CD4-positive, alpha-beta T cell (primary cell): ENCODE data around the gene KCNK4. TPM values are rescaled to one million over a fixed set of nuclear protein-coding genes. Genes with fewer than 3 reads are reported as not detected.

ENCODE experiments used
- ATAC-seq: fragments of 200-7000 bp; cut with Tn5 transposase; one replicate; pipeline ENCODE4 v1.10.0; 2022; ENCODE audit warnings: mild to moderate bottlenecking; ENCODE audit not compliant: poor library complexity
- CTCF ChIA-PET: fragments of 350-600 bp; sonication (Branson Sonifier 250); formaldehyde crosslinking; loops from one replicate; lab custom pipeline; 2021; ENCODE audit warnings: antibody characterized with exemption, inconsistent platforms; lab: Charles Lee
- POLR2A ChIA-PET: fragments of 350-600 bp; sonication (Branson Sonifier 250); formaldehyde crosslinking; loops from one replicate; lab custom pipeline; 2021; ENCODE audit warnings: antibody characterized with exemption, inconsistent platforms; lab: Charles Lee
- DNase-seq, 14 experiments: peaks; one replicate each; pipeline ENCODE4 v3.0.0-alpha.2; 2013 to 2020; ENCODE audit warnings: mixed read lengths in 2 of 14
- H3K27ac ChIP-seq, 2 donors: one replicate each; pipeline versions ENCODE4 v1.5.1 to v1.7.0; 2013; ENCODE audit warnings: low read length in 2 of 2, low read depth in 1 of 2, mild to moderate bottlenecking in 1 of 2
- H3K27me3 ChIP-seq, 2 experiments: 1 replicate in 1 of 2; 2 replicates in 1 of 2; pipeline versions ENCODE4 v1.6.1 to v1.7.0; 2013; ENCODE audit warnings: low read length in 2 of 2, control low read depth in 1 of 2, mild to moderate bottlenecking in 1 of 2, moderate library complexity in 1 of 2; ENCODE audit not compliant: insufficient read depth in 2 of 2, control insufficient read depth in 1 of 2
- H3K36me3 ChIP-seq: one replicate; pipeline ENCODE4 v1.6.1; 2013; ENCODE audit warnings: low read length, control low read depth; ENCODE audit not compliant: insufficient read depth
- H3K4me1 ChIP-seq: one replicate; pipeline ENCODE4 v1.6.1; 2013; ENCODE audit warnings: low read length, control low read depth; ENCODE audit not compliant: insufficient read depth
- H3K4me3 ChIP-seq: one replicate; pipeline ENCODE4 v1.5.1; 2013; ENCODE audit warnings: mild to moderate bottlenecking, low read length, moderate library complexity
- H3K9me3 ChIP-seq, 2 experiments: 1 replicate in 1 of 2; 2 replicates in 1 of 2; pipeline versions ENCODE4 v1.6.1 to v1.7.0; 2013; ENCODE audit warnings: low read length in 2 of 2, mild to moderate bottlenecking in 2 of 2, control low read depth in 1 of 2, moderate library complexity in 1 of 2; ENCODE audit not compliant: control insufficient read depth in 1 of 2, insufficient read depth in 1 of 2
- H3K27ac Mint-ChIP-seq: one replicate; pipeline ENCODE4 v1.8.0; 2020; ENCODE audit warnings: mixed read lengths
- H3K27me3 Mint-ChIP-seq: one replicate; pipeline ENCODE4 v1.8.0; 2021; ENCODE audit warnings: mixed read lengths
- H3K36me3 Mint-ChIP-seq: one replicate; pipeline ENCODE4 v1.8.0; 2021; ENCODE audit warnings: low read depth, mixed read lengths
- H3K4me1 Mint-ChIP-seq: one replicate; pipeline ENCODE4 v1.8.0; 2021; ENCODE audit warnings: low read depth, mixed read lengths
- H3K4me3 Mint-ChIP-seq: one replicate; pipeline ENCODE4 v1.8.0; 2020; ENCODE audit warnings: mild to moderate bottlenecking, mixed read lengths
- H3K9me3 Mint-ChIP-seq: one replicate; pipeline ENCODE4 v1.8.0; 2020; ENCODE audit warnings: mixed read lengths
- intact Hi-C, 2 experiments: fragments of 100-400 bp; cut with DNase I in 1 of 2; cut with micrococcal nuclease in 1 of 2; formaldehyde crosslinking; loops; one replicate each; pipeline versions ENCODE4 v1.15.1 to v1.9.0; 2023 to 2025; cut with DNase I, micrococcal nuclease
- total RNA-seq, 174 experiments: library from RNA in 2 of 174; stranded (reverse) in 2 of 174; gene quantifications; one replicate each; pipeline ENCODE4 v1.2.3 and lab custom pipeline; 2021 to 2026
- TF ChIP-seq, protein P1 (sequence below): fragments of 200-600 bp; IDR thresholded peaks from one replicate; pipeline ENCODE4 v1.8.0; 2022; ENCODE audit warnings: antibody characterized with exemption, mild to moderate bottlenecking

The KCNK4 gene
- total RNA-seq, 2 experiments from 2014 or later = 0.14 TPM; not detected in 1

DNA sequence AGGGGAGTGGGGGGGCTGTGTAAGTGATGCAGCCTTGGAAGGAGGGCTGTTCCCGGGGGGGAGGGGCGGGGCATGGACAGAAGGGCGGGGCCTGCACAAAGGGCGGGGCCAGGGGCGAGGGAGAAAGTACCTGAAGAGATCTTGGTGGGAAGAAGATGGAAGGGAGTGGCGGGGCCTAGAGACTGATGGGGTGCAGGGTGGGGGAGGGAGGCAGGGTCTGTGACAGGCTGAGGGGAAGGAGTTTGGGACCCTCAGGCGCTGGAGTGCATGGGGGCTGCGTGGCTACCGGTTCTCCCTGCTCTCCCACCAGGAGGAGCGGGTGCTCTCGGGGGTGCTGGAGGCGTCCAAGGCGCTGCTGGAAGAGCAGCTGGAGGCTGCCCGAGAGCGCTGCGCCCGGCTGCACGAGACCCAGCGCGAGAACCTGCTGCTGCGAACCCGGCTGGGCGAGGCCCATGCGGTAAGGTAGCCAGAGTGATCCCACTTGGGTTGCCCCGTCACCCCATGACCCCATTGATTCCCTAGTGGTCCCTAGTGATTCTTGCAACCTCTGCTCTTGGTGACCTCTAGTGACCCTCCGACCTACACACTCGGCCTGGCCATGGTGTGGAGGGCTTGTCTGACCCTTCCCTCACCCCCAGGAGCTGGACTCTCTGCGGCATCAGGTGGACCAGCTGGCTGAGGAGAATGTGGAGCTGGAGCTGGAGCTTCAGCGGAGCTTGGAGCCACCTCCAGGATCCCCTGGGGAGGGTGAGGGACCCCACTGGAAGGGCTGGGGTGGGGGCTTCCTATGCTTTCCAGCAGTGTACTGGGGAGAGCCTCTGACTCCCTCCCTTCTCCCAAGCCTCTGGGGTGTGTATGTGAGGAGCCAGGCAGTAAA is 52.0 kb downstream of the KCNK4 start:
- TF ChIP-seq, protein P1, sequence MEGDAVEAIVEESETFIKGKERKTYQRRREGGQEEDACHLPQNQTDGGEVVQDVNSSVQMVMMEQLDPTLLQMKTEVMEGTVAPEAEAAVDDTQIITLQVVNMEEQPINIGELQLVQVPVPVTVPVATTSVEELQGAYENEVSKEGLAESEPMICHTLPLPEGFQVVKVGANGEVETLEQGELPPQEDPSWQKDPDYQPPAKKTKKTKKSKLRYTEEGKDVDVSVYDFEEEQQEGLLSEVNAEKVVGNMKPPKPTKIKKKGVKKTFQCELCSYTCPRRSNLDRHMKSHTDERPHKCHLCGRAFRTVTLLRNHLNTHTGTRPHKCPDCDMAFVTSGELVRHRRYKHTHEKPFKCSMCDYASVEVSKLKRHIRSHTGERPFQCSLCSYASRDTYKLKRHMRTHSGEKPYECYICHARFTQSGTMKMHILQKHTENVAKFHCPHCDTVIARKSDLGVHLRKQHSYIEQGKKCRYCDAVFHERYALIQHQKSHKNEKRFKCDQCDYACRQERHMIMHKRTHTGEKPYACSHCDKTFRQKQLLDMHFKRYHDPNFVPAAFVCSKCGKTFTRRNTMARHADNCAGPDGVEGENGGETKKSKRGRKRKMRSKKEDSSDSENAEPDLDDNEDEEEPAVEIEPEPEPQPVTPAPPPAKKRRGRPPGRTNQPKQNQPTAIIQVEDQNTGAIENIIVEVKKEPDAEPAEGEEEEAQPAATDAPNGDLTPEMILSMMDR = no peak
- ATAC-seq = no peak
- Mint-ChIP-seq H3K36me3 (peaks cover 41% of the 10 kb centered on the region), H3K9me3 (no peaks in the 10 kb centered on the region), H3K27ac (no peak overlapping the region), H3K4me1 (peaks cover 46% of the 10 kb centered on the region), H3K27me3 (no peaks in the 10 kb centered on the region), H3K4me3 (peak overlapping the region; percentile 34)
- no peaks in the 10 kb centered on the region for H3K9me3 ChIP-seq
- peak in 1 of 14 experiments; percentile 38 for DNase-seq
- H3K36me3 ChIP-seq = peaks cover 52% of the 10 kb centered on the region
- POLR2A ChIA-PET = interaction anchor here (0.9 to 4.7 kb wide), 4 partner anchors 9 to 72 kb away, joined by 3 to 103 read pairs (median 10); partner anchors contain the start of genes PRDX5 and TRMT112
- intact Hi-C loops = loop anchor here in 1 of 2 experiments (5.0 kb wide), 1 partner anchor 36 kb away; the partner anchor contains the start of gene ESRRA
- no peak overlapping the region for H3K27ac ChIP-seq
- CTCF ChIA-PET = interaction anchor here (0.7 to 3.9 kb wide), 8 partner anchors 12 to 73 kb away, joined by 3 to 34 read pairs (median 4); partner anchors contain the start of genes ESRRA, PRDX5 and TRMT112
- no peaks in the 10 kb centered on the region for H3K27me3 ChIP-seq
- peaks cover 55% of the 10 kb centered on the region for H3K4me1 ChIP-seq
- no peak overlapping the region for H3K4me3 ChIP-seq

DNA sequence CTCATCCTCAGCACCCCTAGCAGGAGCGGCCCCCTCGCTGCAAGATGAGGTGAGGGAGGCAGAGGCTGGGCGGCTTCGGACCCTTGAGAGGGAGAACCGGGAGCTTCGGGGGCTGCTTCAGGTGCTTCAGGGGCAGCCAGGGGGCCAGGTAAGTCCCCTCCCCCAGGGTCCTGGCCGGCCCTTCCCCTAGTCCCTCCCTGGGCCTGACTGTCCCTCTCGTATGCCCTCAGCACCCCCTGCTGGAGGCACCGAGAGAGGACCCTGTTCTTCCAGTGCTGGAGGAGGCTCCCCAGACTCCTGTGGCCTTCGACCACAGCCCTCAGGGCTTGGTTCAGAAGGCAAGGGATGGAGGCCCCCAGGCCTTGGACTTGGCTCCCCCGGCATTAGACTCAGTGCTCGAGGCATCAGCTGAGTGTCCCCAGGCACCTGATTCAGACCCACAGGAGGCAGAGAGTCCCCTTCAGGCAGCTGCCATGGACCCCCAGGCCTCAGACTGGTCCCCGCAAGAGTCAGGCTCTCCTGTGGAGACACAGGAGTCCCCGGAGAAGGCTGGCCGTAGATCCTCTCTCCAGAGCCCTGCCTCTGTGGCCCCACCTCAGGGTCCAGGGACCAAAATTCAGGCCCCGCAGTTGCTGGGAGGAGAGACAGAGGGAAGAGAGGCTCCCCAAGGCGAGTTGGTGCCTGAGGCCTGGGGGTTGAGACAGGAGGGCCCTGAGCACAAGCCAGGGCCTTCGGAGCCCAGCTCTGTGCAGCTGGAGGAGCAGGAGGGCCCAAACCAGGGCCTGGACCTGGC is 52.9 kb downstream of the KCNK4 start:
- CTCF ChIA-PET = interaction anchor here (3.9 kb wide), 1 partner anchor 27 kb away, joined by 34 read pairs; the partner anchor contains the start of genes PRDX5 and TRMT112
- no peaks in the 10 kb centered on the region for H3K27me3 Mint-ChIP-seq

More for the DNA sequence above, 52.9 kb downstream of the KCNK4 start:
- H3K9me3 ChIP-seq = no peaks in the 10 kb centered on the region
- no peak overlapping the region for H3K27ac ChIP-seq
- TF ChIP-seq, protein P1 = no peak
- DNase-seq = peak in 2 of 14 experiments; percentile 28 to 50
- Mint-ChIP-seq H3K27ac (no peak overlapping the region), H3K36me3 (peaks cover 38% of the 10 kb centered on the region), H3K4me1 (peaks cover 43% of the 10 kb centered on the region), H3K9me3 (no peaks in the 10 kb centered on the region), H3K4me3 (no peak overlapping the region)
- ATAC-seq = no peak
- H3K36me3 ChIP-seq = peaks cover 54% of the 10 kb centered on the region
- no peak overlapping the region for H3K4me3 ChIP-seq
- peaks cover 52% of the 10 kb centered on the region for H3K4me1 ChIP-seq
- intact Hi-C loops = loop anchor here in 1 of 2 experiments (5.0 kb wide), 1 partner anchor 37 kb away; the partner anchor contains the start of gene ESRRA
- no peaks in the 10 kb centered on the region for H3K27me3 ChIP-seq
- POLR2A ChIA-PET = no interaction called here
